Measurements from ENCODE around the gene TUBGCP3. TPM values are rescaled to one million over a fixed set of nuclear protein-coding genes. Genes with fewer than 3 reads are reported as not detected.

TUBGCP3 gene
- total and polyA plus RNA-seq, 9 of the 15 experiments (the other 6 are each of a cell fraction or from before 2014, with no cell fraction given), result 3.0 to 24.8 (median 15.2) TPM

- TF ChIP-seq, protein P1, sequence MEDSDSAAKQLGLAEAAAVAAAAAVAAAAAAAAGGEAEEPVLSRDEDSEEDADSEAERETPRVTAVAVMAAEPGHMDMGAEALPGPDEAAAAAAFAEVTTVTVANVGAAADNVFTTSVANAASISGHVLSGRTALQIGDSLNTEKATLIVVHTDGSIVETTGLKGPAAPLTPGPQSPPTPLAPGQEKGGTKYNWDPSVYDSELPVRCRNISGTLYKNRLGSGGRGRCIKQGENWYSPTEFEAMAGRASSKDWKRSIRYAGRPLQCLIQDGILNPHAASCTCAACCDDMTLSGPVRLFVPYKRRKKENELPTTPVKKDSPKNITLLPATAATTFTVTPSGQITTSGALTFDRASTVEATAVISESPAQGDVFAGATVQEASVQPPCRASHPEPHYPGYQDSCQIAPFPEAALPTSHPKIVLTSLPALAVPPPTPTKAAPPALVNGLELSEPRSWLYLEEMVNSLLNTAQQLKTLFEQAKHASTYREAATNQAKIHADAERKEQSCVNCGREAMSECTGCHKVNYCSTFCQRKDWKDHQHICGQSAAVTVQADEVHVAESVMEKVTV (CRISPR knock-in tag; IDR thresholded peaks at IDR 0.05), result peak; percentile 44; the same call in 1 of the 2 replicates
- TF ChIP-seq RFX7 (CRISPR knock-in tag; IDR thresholded peaks at IDR 0.05) (no peak), ARHGAP35 (IDR thresholded peaks at IDR 0.05; ENCODE audit: partially characterized antibody) (no peak), ZNF699 (CRISPR knock-in tag; IDR thresholded peaks at IDR 0.05; ENCODE audit: insufficient replicate concordance) (no peak), FOS (IDR thresholded peaks at IDR 0.05; ENCODE audit: extremely low read depth, insufficient read length) (no peak), ARID2 (IDR thresholded peaks at IDR 0.05) (no peak), MTA3 (IDR thresholded peaks at IDR 0.05; ENCODE audit: borderline replicate concordance) (0 out of 2 replicates have a peak, but pooled peaks have one; percentile 37), HMG20B (CRISPR knock-in tag; IDR thresholded peaks at IDR 0.05) (no peak), MAFF (IDR thresholded peaks at IDR 0.05; ENCODE audit: low read length) (no peak), CCAR2 (IDR thresholded peaks at IDR 0.05; ENCODE audit: low read depth, low read length) (no peak), NCOR1 (IDR thresholded peaks at IDR 0.05) (no peak), SREBF1 (IDR thresholded peaks at IDR 0.05; ENCODE audit: borderline replicate concordance, low read depth, low read length) (no peak), MTA2 (IDR thresholded peaks at IDR 0.05; ENCODE audit: low read depth) (no peak), RBFOX2 (IDR thresholded peaks at IDR 0.05; ENCODE audit: low read depth, low read length) (peak; percentile 61), C11orf30 (IDR thresholded peaks at IDR 0.05; ENCODE audit: low read depth) (no peak)
- TF ChIP-seq, protein P2, sequence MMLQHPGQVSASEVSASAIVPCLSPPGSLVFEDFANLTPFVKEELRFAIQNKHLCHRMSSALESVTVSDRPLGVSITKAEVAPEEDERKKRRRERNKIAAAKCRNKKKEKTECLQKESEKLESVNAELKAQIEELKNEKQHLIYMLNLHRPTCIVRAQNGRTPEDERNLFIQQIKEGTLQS (IDR thresholded peaks at IDR 0.05), result no peak
- TF ChIP-seq, protein P2 (CRISPR knock-in tag; conservative IDR thresholded peaks at IDR 0.05), result no peak
- TF ChIP-seq, protein P3, sequence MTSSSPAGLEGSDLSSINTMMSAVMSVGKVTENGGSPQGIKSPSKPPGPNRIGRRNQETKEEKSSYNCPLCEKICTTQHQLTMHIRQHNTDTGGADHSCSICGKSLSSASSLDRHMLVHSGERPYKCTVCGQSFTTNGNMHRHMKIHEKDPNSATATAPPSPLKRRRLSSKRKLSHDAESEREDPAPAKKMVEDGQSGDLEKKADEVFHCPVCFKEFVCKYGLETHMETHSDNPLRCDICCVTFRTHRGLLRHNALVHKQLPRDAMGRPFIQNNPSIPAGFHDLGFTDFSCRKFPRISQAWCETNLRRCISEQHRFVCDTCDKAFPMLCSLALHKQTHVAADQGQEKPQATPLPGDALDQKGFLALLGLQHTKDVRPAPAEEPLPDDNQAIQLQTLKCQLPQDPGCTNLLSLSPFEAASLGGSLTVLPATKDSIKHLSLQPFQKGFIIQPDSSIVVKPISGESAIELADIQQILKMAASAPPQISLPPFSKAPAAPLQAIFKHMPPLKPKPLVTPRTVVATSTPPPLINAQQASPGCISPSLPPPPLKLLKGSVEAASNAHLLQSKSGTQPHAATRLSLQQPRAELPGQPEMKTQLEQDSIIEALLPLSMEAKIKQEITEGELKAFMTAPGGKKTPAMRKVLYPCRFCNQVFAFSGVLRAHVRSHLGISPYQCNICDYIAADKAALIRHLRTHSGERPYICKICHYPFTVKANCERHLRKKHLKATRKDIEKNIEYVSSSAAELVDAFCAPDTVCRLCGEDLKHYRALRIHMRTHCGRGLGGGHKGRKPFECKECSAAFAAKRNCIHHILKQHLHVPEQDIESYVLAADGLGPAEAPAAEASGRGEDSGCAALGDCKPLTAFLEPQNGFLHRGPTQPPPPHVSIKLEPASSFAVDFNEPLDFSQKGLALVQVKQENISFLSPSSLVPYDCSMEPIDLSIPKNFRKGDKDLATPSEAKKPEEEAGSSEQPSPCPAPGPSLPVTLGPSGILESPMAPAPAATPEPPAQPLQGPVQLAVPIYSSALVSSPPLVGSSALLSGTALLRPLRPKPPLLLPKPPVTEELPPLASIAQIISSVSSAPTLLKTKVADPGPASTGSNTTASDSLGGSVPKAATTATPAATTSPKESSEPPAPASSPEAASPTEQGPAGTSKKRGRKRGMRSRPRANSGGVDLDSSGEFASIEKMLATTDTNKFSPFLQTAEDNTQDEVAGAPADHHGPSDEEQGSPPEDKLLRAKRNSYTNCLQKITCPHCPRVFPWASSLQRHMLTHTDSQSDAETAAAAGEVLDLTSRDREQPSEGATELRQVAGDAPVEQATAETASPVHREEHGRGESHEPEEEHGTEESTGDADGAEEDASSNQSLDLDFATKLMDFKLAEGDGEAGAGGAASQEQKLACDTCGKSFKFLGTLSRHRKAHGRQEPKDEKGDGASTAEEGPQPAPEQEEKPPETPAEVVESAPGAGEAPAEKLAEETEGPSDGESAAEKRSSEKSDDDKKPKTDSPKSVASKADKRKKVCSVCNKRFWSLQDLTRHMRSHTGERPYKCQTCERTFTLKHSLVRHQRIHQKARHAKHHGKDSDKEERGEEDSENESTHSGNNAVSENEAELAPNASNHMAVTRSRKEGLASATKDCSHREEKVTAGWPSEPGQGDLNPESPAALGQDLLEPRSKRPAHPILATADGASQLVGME (CRISPR knock-in tag; IDR thresholded peaks at IDR 0.05), result no peak
- TF ChIP-seq, protein P4, sequence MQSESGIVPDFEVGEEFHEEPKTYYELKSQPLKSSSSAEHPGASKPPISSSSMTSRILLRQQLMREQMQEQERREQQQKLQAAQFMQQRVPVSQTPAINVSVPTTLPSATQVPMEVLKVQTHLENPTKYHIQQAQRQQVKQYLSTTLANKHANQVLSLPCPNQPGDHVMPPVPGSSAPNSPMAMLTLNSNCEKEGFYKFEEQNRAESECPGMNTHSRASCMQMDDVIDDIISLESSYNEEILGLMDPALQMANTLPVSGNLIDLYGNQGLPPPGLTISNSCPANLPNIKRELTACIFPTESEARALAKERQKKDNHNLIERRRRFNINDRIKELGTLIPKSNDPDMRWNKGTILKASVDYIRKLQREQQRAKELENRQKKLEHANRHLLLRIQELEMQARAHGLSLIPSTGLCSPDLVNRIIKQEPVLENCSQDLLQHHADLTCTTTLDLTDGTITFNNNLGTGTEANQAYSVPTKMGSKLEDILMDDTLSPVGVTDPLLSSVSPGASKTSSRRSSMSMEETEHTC (IDR thresholded peaks at IDR 0.05), result no peak
Observed at GRCh38 chr13:112606109-112607001, 18.4 kb upstream of the TUBGCP3 start (continued).
